H1 (cell line): ENCODE data around the gene GLT8D2.

ENCODE experiments used
- CTCF ChIP-seq, 3 experiments: IDR thresholded peaks; 1 replicate in 2 of 3; 2 replicates in 1 of 3; pipeline versions ENCODE4 v1.5.1 to v1.6.1; 2011; ENCODE audit warnings: low read length in 3 of 3, mild to moderate bottlenecking in 3 of 3, inconsistent platforms in 2 of 3, low read depth in 1 of 3, moderate library complexity in 1 of 3; ENCODE audit not compliant: insufficient read depth in 1 of 3; ENCODE audit errors: control extremely low read depth in 1 of 3
- RBBP5 ChIP-seq: IDR thresholded peaks from 2 replicates; pipeline ENCODE4 v1.7.1; 2012; ENCODE audit warnings: low read depth, mild to moderate bottlenecking, inconsistent platforms, low read length, moderate library complexity, borderline replicate concordance
- SIN3A ChIP-seq, 2 experiments: IDR thresholded peaks in 1 of 2; conservative IDR thresholded peaks in 1 of 2; 2 replicates each; pipeline ENCODE4 v1.6.1; 2011 to 2012; ENCODE audit warnings: low read length in 2 of 2, improper control_type of control experiment in 1 of 2, low read depth in 1 of 2, mild to moderate bottlenecking in 1 of 2
- SP1 ChIP-seq: IDR thresholded peaks from 2 replicates; pipeline ENCODE4 v1.6.1; 2011; ENCODE audit warnings: low read depth, low read length

- TF ChIP-seq SP1: no peak
- TF ChIP-seq CTCF (IDR thresholded peaks at IDR 0.05; ENCODE audit: control extremely low read depth in 1 of 3, insufficient read depth in 1 of 3, low read depth in 1 of 3, low read length in 3 of 3): no peak
- TF ChIP-seq SIN3A (conservative IDR thresholded peaks at IDR 0.05 in 1 of 2, IDR thresholded peaks at IDR 0.05 in 1 of 2; ENCODE audit: low read depth in 1 of 2, low read length in 2 of 2): no peak
- TF ChIP-seq RBBP5: no peak
Measured at GRCh38 chr12:104026841-104027599, 23.0 kb downstream of the GLT8D2 start.
